ENCODE results near the gene GSDMA. TPM values are rescaled to one million over a fixed set of nuclear protein-coding genes. Genes with fewer than 3 reads are reported as not detected.

The GSDMA gene
- total RNA-seq, result not detected in 2 replicates

GRCh38 chr17:39962642-39963220 is at the start of gene GSDMA:
GSDMA (plus strand) TSS chr17:39963004; CDS start chr17:39965688, 2,684 bp downstream.

DNA sequence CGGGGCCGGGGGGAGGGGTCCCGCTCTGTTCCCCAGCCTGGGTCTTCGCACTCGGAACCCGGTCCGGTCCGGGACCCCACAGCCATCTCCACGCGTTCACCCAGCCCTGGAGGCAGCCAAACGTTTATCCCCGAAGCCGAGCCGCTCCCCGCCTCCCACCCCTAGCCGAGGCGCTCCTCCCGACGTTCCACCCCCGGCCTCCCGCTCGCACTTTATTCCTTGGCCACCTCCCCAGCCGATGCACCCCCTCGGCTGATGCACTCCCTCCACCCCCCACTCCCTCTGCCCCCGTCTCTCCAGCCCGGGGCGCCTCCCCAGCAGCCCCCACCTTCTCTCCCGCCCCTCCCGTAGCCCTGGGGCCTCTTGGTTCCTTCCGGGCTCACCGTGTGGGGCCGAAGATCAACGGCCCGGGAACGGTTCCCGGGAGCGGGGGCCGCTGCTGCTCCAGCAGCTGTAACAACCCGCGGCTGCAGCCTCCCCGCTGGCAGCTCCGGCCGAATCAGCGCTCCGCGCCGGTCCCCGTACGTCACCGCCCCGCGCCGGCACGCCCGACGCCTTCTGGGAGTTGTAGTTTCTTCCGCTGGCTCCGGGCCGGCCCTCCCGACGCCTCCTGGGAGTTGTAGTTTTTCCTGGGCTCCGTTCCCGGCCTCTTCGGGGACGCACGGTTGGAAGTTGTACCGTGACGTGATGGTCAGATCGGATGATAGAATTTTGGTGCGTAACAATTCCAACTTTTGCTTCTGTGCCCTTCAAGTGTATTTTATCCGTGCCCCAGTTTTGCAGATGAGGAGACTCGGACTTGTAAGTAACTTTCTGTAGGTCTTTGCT is 35.5 kb upstream of the GSDMA start, which contains the start of the genes LRRC3C and ORMDL3:
Gene LRRC3C (plus strand): TSS at position 632 of the 828 bp plus-strand sequence. CDS start 13,792 bp downstream, outside the sequence.
Gene ORMDL3 (minus strand): TSS at position 501 of the 828 bp plus-strand sequence. CDS start 3,398 bp downstream, outside the sequence.

GRCh38 chr17:39980351-39981206 is 17.8 kb downstream of the GSDMA start, which contains the start of gene PSMD3:
PSMD3 (plus strand) TSS chr17:39980807; CDS start chr17:39980971, 164 bp downstream.

GRCh38 chr17:40015005-40015997 is 52.5 kb downstream of the GSDMA start, which contains the start of gene CSF3:
CSF3 (plus strand) TSS chr17:40015440; CDS start chr17:40015475, 35 bp downstream.

Small RNA genes lying within 50 kb of the gene (small RNA-seq; reads per million reads assigned to genes)
- gene SNORD124, result 539 reads per million, percentile 99 among the genes with 10 or more reads in this experiment

Other genes starting within 250 kb of the GSDMA start
- 19.9 and 20.3 TPM in 2 replicates for gene MIEN1, start 232.5 kb upstream of the GSDMA start, total RNA-seq
- not detected in 2 replicates for gene GRB7, start 225.1 kb upstream of the GSDMA start, total RNA-seq
- not detected in 2 replicates for gene IKZF3, start 98.7 kb upstream of the GSDMA start, total RNA-seq
- not detected in 2 replicates for gene ZPBP2, start 94.8 kb upstream of the GSDMA start, total RNA-seq
- 3.9 and 4.9 TPM in 2 replicates for gene GSDMB, start 44.4 kb upstream of the GSDMA start, total RNA-seq
- gene ORMDL3, start 35.4 kb upstream of the GSDMA start, total RNA-seq, result 20.9 and 34.9 TPM in 2 replicates
- gene LRRC3C, start 35.3 kb upstream of the GSDMA start, total RNA-seq, result not detected in 2 replicates
- 155 and 179 TPM in 2 replicates for gene PSMD3, start 17.8 kb downstream of the GSDMA start, total RNA-seq
- gene CSF3, start 52.4 kb downstream of the GSDMA start, total RNA-seq, result 1.6 and 5.0 TPM in 2 replicates
- 85.9 and 101 TPM in 2 replicates for gene MED24, start 91.4 kb downstream of the GSDMA start, total RNA-seq
- 22.9 and 24.5 TPM in 2 replicates for gene THRA, start 100.0 kb downstream of the GSDMA start, total RNA-seq
- gene NR1D1, start 137.6 kb downstream of the GSDMA start, total RNA-seq, result 2.3 and 2.9 TPM in 2 replicates
- gene MSL1, start 159.0 kb downstream of the GSDMA start, total RNA-seq, result 71.9 and 72.6 TPM in 2 replicates
- gene CASC3, start 177.5 kb downstream of the GSDMA start, total RNA-seq, result 54.7 and 57.8 TPM in 2 replicates
- gene RAPGEFL1, start 214.5 kb downstream of the GSDMA start, total RNA-seq, result 2.2 and 2.6 TPM in 2 replicates